Activated T-helper 1 cell treated with Interleukin-2 at 50 U/mL for 16 hours (primary cell): ENCODE data around the gene DOCK9.
"Not testable (repeated sequence)": the region's sequence is repeated elsewhere in the genome, so short reads cannot be mapped to it uniquely, and the experiment has no call there.

Experiments
- DNase-seq: peaks from one replicate; pipeline ENCODE4 v3.0.0-alpha.2; 2020; ENCODE audit warnings: low read depth

The DOCK9 gene

GRCh38 chr13:98772794-98773452 is 204.9 kb downstream of the DOCK9 start:
- DNase-seq = no peak

- DNase-seq = no peak
Observed at GRCh38 chr13:98771838-98772611, 205.8 kb downstream of the DOCK9 start.

- DNase-seq = no peak
Observed at GRCh38 chr13:98769736-98770135, 208.1 kb downstream of the DOCK9 start.

- DNase-seq = no peak
Observed at GRCh38 chr13:98768522-98768921, 209.3 kb downstream of the DOCK9 start.

GRCh38 chr13:98766697-98767096 is 211.2 kb downstream of the DOCK9 start:
- no peak for DNase-seq

GRCh38 chr13:98765996-98766519 is 211.8 kb downstream of the DOCK9 start:
- DNase-seq = no peak

GRCh38 chr13:98761986-98762616 is 215.8 kb downstream of the DOCK9 start:
- DNase-seq = no peak

GRCh38 chr13:98761126-98761985 is 216.5 kb downstream of the DOCK9 start:
- no peak for DNase-seq

GRCh38 chr13:98755729-98756128 is 222.1 kb downstream of the DOCK9 start:
- DNase-seq = no peak

GRCh38 chr13:98755116-98755515 is 222.7 kb downstream of the DOCK9 start:
- DNase-seq = no peak

- DNase-seq = not testable (repeated sequence)
Observed at GRCh38 chr13:98754468-98754867, 223.4 kb downstream of the DOCK9 start.

GRCh38 chr13:98752467-98753290 is 225.2 kb downstream of the DOCK9 start, which contains the start of gene SLC15A1:
Gene SLC15A1, minus strand, starts transcription at chr13:98752672. Its CDS starts 74 bp downstream, at chr13:98752598.
- DNase-seq = no peak

- DNase-seq = no peak
Observed at GRCh38 chr13:98751861-98752466, 225.9 kb downstream of the DOCK9 start.

GRCh38 chr13:98751367-98751782 is 226.5 kb downstream of the DOCK9 start:
- no peak for DNase-seq

GRCh38 chr13:98749501-98749900 is 228.4 kb downstream of the DOCK9 start:
- no peak for DNase-seq

- DNase-seq = no peak
Observed at GRCh38 chr13:98746968-98747367, 230.9 kb downstream of the DOCK9 start.
